Activated effector memory CD4-positive, alpha-beta T cell treated with anti-CD3 and anti-CD28 coated beads, Interleukin-2, amount 50 U/mL, for 16 hours (primary cell): ENCODE data around the gene CDK5.
A peak's percentile ranks its signal among the peaks of the same experiment; 100 is the strongest.

Experiments used
- DNase-seq: peaks from one replicate; pipeline ENCODE4 v3.0.0-alpha.2; 2020

Gene CDK5

GRCh38 chr7:151086802-151087244 lies 29.1 kb upstream of the CDK5 start:
- no peak for DNase-seq

GRCh38 chr7:151085691-151086620 lies 28.3 kb upstream of the CDK5 start, which contains the start of gene AGAP3:
AGAP3 (plus strand) TSS chr7:151086475; CDS start chr7:151086742, 267 bp downstream.
- DNase-seq, result peak; percentile 86

DNA sequence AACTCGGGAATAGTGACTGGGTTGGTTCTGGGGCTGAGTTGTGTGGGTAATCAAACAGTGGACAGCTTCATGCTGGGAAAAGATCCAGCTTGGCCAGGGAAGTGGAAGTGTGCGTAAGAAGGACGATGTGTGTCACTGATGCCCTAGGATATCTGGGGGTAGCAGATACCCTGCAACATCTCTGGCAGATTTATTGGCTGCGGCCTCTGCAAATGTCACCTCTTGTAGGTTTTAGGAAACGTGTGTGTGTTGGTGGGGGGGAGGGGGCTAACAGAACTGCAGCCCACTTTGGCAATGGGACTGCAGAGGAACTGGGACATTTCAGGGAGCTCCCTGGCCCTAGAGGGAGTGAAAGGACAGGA lies 27.6 kb upstream of the CDK5 start:
- DNase-seq, result no peak

DNA sequence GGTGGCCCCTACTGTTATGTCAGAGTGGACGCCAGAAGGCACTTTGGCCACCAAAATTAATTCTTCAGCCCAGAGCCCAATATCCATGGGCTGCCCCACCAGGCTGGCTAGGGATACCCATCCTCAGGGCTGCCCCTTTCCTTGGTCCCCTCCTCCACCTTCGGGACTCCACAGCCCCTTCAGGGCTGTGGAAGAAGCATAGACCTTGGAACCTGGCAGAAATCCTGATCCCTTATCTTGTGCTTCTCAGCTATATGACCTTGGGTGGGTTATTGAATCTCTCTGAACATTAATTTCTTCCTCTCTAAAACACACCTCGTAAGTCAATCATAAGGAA lies 26.1 kb upstream of the CDK5 start:
- DNase-seq, result no peak

DNA sequence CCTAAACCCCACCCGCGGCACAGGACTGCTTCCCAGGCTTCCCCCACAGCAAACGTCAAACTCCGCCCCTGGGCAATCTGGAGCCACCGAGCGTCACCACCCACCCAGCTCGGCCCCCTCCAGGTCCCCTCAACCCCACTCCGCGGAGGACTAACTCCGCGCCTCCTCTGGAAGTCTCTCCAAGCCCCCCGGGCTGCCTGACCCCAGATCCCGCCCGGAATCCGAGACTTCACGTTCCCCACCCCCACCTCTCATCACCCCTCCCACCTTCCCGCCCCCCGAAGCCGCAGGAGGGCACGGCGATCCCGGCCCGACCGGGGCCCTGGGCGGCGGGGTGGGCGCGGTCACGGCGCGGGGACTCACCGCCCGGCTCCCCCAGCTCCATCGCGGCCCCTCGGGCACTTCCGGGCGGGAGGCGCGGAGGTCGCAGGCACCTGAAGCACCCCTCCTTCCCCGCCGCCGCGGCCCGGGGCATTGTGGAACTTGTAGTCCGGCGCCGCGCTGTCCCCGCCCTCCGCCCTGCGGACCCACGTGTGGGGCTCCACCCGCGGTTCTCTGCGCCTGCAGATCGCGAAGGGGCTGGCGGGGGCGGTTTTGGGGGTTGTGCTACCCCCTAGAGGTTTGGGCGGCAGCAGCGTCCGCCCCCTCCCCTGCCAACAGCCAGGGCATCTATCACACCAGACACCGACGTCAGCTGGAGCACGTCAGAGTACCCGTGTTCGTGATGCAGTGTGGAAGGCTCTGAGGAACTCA lies 25.6 kb upstream of the CDK5 start, which contains the start of gene TMUB1:
TSS of gene TMUB1 (minus strand) at position 423 of the 753 bp plus-strand sequence. CDS start 930 bp downstream, outside the sequence.
- peak; percentile 95 for DNase-seq

- DNase-seq, result no peak
Measured at GRCh38 chr7:151082141-151083070, 24.7 kb upstream of the CDK5 start.

- DNase-seq, result no peak
Measured at GRCh38 chr7:151081170-151082101, 23.7 kb upstream of the CDK5 start.

DNA sequence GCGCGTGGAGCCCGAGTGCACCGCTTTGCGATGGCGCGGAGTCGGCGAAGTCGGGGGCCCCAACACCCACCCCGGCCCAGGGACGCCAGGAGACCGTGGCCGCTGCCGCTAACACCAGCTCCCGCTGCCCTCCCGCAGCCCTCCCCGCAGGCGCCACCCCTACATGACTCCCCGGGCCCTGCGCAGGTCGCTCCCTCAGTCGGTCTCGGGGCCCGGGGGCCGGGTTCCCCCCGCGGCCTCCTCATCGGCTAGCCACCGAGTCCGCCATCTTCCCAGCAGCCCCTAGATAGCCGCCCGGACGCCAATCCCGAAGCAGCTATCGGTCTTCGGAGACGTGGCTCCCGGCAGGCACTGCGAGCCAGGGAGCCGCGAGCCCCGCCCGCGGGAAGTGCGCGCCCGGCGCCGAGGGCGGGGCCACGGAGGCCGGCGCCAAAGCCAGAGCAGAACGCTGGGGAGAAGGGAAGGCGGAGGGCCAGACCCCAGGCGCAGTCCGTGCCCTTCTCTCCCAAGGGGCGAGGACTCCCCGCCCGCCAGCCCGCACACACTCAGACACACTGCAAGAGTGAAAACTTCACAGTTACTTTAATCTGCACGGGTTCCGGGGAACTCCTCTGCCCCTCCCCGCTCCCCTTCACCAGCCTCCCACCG lies 22.9 kb upstream of the CDK5 start, which contains the start of gene FASTK:
TSS of gene FASTK (minus strand) at position 288 of the 648 bp plus-strand sequence. CDS start at position 245, 43 bp downstream.
- peak; percentile 96 for DNase-seq

GRCh38 chr7:151080067-151080521 lies 22.4 kb upstream of the CDK5 start:
- no peak for DNase-seq

DNA sequence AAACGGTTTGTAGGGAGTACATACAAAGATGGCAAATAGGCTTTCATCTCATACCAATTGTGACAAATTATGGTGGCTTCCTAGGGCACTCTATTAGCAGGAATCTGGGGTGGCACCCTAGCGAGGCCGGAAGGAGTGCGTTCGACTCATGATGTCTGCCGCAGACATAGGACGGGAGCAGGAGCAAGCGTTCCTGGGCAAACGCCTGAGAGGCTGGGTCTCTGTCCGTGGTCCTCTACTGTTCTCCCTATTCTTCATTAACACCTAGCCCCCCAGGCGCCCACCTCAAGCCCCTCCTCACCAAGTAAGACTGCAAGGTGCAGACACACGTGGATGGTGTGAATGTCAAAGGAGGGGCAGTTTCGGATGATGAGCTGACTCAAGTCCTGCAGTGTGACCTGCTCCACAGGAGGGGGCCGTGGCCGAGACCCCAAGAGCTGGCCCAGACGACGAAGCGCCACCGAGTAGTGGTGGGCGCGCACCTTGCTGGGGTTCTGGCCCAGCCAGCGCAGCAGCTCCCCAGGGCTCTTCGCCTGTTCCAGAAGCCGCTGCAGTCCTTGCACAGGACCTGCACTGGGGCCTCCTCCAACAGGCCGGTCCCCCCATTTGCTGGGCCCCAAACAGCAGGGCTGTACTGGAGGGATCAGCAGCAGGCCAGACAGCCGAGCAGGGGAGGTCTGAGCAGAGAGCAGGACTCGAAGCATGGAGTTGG lies 21.7 kb upstream of the CDK5 start:
- DNase-seq, result no peak

DNA sequence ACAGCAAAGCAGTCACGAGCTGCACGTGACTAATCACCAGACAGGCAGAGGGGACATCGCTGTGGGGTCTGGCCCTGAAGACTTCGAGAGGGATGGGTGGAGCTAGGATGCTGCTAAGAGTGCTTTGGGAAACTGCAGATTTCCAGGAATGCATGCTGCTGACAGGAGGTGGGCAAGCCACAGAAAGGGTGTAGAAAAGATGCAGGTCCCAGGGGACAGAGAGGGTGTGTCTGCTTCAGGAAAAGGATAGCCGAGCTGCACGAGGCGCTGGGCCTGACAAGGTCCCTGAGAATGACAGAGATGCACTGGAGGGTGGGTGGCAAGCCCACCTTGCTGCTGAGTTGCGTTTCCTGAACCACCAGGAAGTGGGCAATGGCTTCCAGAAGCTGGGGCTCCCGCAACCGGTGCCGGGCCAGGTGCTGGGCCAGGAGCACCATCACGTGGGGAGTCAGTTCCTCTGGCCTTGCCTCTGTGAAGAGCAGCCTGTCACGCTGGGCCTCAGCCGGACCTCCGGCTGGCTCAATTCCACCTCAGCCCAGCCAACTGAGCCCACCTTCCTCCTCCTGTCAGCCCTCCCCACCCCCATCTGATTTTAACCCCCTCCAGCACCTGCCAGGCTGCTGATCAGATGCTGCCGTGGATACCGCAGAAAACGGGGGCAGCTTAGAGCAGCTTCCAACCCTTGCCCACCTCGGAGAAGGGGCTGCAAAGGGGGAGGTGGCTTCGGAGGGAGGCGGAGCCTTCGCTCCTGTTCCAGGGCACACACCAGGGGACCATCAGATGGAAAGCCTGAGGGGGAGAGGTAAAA lies 20.7 kb upstream of the CDK5 start:
- no peak for DNase-seq

DNA sequence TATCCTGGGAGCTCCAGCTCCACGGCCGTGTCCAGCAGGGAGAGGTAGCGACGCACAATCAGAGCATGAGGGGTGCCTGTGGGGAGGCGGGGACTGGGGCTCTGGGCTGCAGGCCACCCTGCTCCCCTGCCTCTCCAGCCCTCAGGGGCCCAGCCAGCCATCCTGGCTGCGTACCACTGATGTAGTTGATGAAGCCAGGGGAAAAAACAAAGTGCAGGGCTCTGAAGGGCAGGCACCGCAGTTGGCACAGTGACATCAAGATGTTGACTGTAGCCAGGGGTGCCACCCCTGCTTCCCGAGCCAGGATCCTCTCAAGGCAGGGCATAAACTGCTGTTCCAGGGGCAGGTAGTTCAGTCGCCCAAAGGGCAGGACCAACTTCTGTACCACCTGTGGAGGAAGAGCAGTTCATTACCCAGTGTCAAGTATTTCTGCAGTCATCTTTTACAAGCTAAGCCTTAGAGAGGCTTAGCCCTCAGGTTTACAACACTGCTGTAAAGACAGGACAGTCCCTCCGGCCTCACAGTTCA lies 20.1 kb upstream of the CDK5 start:
- DNase-seq, result no peak

- DNase-seq, result peak; percentile 68
Measured at GRCh38 chr7:151076863-151077704, 19.4 kb upstream of the CDK5 start.

GRCh38 chr7:151075978-151076426 lies 18.3 kb upstream of the CDK5 start:
- DNase-seq, result no peak

- no peak for DNase-seq
Measured at GRCh38 chr7:151075662-151075971, 17.9 kb upstream of the CDK5 start.

GRCh38 chr7:151074817-151075661 lies 17.3 kb upstream of the CDK5 start:
- no peak for DNase-seq

DNA sequence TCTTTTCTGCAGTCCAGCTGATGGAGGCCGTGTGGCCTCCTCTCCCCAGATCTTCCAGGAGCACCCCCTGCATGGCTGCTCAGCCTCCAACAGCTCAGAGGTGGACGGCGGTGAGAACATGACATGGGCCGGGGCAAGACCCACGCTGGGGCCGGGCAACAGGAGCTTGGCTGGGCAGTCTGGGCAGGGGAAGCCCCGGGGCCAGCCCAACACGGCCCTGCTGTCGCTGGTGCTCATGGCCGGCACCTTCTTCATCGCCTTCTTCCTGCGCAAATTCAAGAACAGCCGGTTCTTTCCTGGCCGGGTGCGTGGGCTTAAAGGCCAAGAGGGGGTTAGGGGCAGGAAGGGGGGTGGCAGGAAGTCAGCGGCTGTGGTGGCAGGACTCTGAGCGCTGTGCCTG lies 16.3 kb upstream of the CDK5 start:
- DNase-seq, result no peak
